PFSK-1 (cell line): ENCODE data around the gene BRD3OS.

Experiments
- FOXP2 ChIP-seq: optimal IDR thresholded peaks from 2 replicates; pipeline ENCODE3; 2011; ENCODE audit warnings: borderline replicate concordance, control low read depth, inconsistent platforms; ENCODE audit not compliant: insufficient read depth; ENCODE audit errors: extremely low read length, extremely low read depth
- POLR2AphosphoS5 ChIP-seq: IDR thresholded peaks from 2 replicates; pipeline ENCODE4 v1.6.1; 2012; ENCODE audit warnings: low read depth, mild to moderate bottlenecking, control low read depth, low read length, moderate library complexity
- SIN3A ChIP-seq: IDR thresholded peaks from 2 replicates; pipeline ENCODE4 v1.6.1; 2012; ENCODE audit warnings: mild to moderate bottlenecking, low read length, moderate library complexity, borderline replicate concordance; ENCODE audit not compliant: insufficient read depth
- TAF1 ChIP-seq: IDR thresholded peaks from 2 replicates; pipeline ENCODE4 v1.6.1; 2012; ENCODE audit warnings: low read length, control low read depth, borderline replicate concordance; ENCODE audit not compliant: insufficient read depth
- TF ChIP-seq, protein P1 (sequence below), 2 experiments: IDR thresholded peaks; 2 replicates each; pipeline versions ENCODE4 v1.6.1 to v1.8.0; 2011 to 2012; ENCODE audit warnings: low read depth in 2 of 2, low read length in 2 of 2, control low read depth in 1 of 2, inconsistent platforms in 1 of 2, mild to moderate bottlenecking in 1 of 2, moderate library complexity in 1 of 2; ENCODE audit not compliant: insufficient read depth in 1 of 2

DNA sequence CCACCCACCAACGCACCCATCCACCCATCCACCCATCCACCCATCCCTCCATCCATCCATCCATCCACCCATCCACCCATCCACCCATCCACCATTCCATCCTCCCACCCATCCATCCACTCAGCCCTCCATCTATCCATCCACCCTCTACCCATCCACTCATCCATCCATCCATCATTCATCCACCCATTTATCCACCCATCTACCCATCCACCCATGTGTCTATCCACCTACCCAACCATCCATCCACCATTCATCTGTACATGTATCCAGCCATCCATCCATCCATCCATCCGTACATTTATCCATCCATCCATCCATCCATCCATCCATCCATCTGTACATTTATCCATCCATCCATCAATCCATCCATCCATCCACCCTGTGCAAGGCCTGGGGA is 22.0 kb upstream of the BRD3OS start:
- TF ChIP-seq POLR2AphosphoS5 = no peak
- no peak for TF ChIP-seq TAF1
- TF ChIP-seq, protein P1, sequence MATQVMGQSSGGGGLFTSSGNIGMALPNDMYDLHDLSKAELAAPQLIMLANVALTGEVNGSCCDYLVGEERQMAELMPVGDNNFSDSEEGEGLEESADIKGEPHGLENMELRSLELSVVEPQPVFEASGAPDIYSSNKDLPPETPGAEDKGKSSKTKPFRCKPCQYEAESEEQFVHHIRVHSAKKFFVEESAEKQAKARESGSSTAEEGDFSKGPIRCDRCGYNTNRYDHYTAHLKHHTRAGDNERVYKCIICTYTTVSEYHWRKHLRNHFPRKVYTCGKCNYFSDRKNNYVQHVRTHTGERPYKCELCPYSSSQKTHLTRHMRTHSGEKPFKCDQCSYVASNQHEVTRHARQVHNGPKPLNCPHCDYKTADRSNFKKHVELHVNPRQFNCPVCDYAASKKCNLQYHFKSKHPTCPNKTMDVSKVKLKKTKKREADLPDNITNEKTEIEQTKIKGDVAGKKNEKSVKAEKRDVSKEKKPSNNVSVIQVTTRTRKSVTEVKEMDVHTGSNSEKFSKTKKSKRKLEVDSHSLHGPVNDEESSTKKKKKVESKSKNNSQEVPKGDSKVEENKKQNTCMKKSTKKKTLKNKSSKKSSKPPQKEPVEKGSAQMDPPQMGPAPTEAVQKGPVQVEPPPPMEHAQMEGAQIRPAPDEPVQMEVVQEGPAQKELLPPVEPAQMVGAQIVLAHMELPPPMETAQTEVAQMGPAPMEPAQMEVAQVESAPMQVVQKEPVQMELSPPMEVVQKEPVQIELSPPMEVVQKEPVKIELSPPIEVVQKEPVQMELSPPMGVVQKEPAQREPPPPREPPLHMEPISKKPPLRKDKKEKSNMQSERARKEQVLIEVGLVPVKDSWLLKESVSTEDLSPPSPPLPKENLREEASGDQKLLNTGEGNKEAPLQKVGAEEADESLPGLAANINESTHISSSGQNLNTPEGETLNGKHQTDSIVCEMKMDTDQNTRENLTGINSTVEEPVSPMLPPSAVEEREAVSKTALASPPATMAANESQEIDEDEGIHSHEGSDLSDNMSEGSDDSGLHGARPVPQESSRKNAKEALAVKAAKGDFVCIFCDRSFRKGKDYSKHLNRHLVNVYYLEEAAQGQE (IDR thresholded peaks at IDR 0.05; ENCODE audit: insufficient read depth in 1 of 2, low read depth in 2 of 2, low read length in 2 of 2) = no peak
- TF ChIP-seq SIN3A = no peak
- TF ChIP-seq FOXP2 = no peak
